Heart right ventricle (tissue), 16 donors: ENCODE results near the gene ANKRA2. TPM values are rescaled to one million over a fixed set of nuclear protein-coding genes. Genes with fewer than 3 reads are reported as not detected.
"Not testable (repeated sequence)": the region's sequence is repeated elsewhere in the genome, so short reads cannot be mapped to it uniquely, and the experiment has no call there.

Experiments used
- ATAC-seq, 8 donors: fragments of 200-7000 bp; cut with Tn5 transposase; one replicate each; pipeline ENCODE4 v1.9.1; 2020; ENCODE audit warnings: mild to moderate bottlenecking in 8 of 8, moderate library complexity in 8 of 8, moderate number of reproducible peaks in 1 of 8
- DNase-seq, 2 donors: peaks; one replicate each; pipeline ENCODE4 v3.0.0-alpha.2; 2020
- H3K27ac ChIP-seq, 10 donors: fragments of 200-600 bp; sonication (generic) in 2 of 10; one replicate each; pipeline versions ENCODE4 v1.5.0 to v1.8.0; 2020 to 2022; ENCODE audit warnings: mild to moderate bottlenecking in 3 of 10
- H3K27me3 ChIP-seq, 7 donors: fragments of 200-600 bp; one replicate each; pipeline ENCODE4 v1.8.0; 2021 to 2022; ENCODE audit warnings: mild to moderate bottlenecking in 2 of 7
- H3K36me3 ChIP-seq, 9 donors: fragments of 200-600 bp; sonication (generic) in 1 of 9; one replicate each; pipeline versions ENCODE4 v1.5.0 to v1.8.0; 2020 to 2022; ENCODE audit warnings: mild to moderate bottlenecking in 2 of 9
- H3K4me1 ChIP-seq, 9 donors: fragments of 200-600 bp; sonication (generic) in 1 of 9; one replicate each; pipeline versions ENCODE4 v1.5.0 to v1.8.0; 2020 to 2022; ENCODE audit warnings: mild to moderate bottlenecking in 4 of 9
- H3K4me3 ChIP-seq, 10 donors: fragments of 200-600 bp; sonication (generic) in 2 of 10; one replicate each; pipeline versions ENCODE4 v1.5.0 to v1.8.0; 2020 to 2022; ENCODE audit warnings: mild to moderate bottlenecking in 7 of 10, moderate library complexity in 2 of 10
- H3K9me3 ChIP-seq, 11 donors: fragments of 200-600 bp in 10 of 11; sonication (generic) in 2 of 11; one replicate each; pipeline versions ENCODE4 v1.5.0 to v1.8.0; 2013 to 2022; ENCODE audit warnings: mild to moderate bottlenecking in 2 of 11, control low read depth in 1 of 11, moderate library complexity in 1 of 11
- WGBS, 2 donors: extraction: QIAGEN DNeasy Blood & Tissue Kit; methylation state at CpG; one replicate each; pipeline ENCODE4 v1.1.7; 2013; ENCODE audit warnings: inconsistent platforms in 1 of 2; 5-methylcytosine and 5-hydroxymethylcytosine counted together
- intact Hi-C, 10 donors: fragments of 100-400 bp; cut with DNase I; formaldehyde crosslinking; loops; one replicate each; pipeline versions ENCODE4 v1.11.1 to v1.14.2; 2022
- polyA plus RNA-seq, 2 donors: library from polyadenylated mRNA; stranded (reverse); fragments of 200-250 nt; gene quantifications; one replicate each; pipeline ENCODE4 v1.2.3, GENCODE V29; 2013
- total RNA-seq, 10 donors: library from RNA; stranded (reverse); fragmentation: NEBNext Ultra II Directional in 3 of 10; extraction: Animal tissue kit (Norgen Biotek cat#: 25700) in 3 of 10; gene quantifications; one replicate each; pipeline versions ENCODE4 v1.2.1 to v1.2.4, GENCODE V29; 2021 to 2023
- TF ChIP-seq, protein P1 (sequence below), 9 donors: fragments of 200-600 bp; sonication (generic) in 2 of 9; IDR thresholded peaks; one replicate each; pipeline versions ENCODE4 v1.5.0 to v1.8.0; 2021 to 2022; ENCODE audit warnings: antibody characterized with exemption in 9 of 9, mild to moderate bottlenecking in 5 of 9, moderate library complexity in 1 of 9
- donor health status: Arrhythmogenic right ventricular cardiomyopathy.
- donor health status: ischemic (EF 13 %, LVEDD 7.1; RV severe dilation, severe dysfunction).
- donor health status: healthy with polysubstance abuse.
- donor health status: DM: no; HTN: yes; CAD: no.
- donor health status: DM: no; HTN: no; CAD: no.
- donor health status: ischemic (EF 25% LVEDD 6.9; RV normal size, moderate dysfunction).
- donor health status: ischemic (EF 25% LVEDD 5.7; RV mildly dilated, moderate dysfunction).
- donor health status: healthy.
- donor health status: DM: yes; HTN: yes; CAD: no.
- donor health status: Ischemic cardiomyopathy.
- donor health status: ischemic (EF 35%, LVEDD 5.7; RV mildly dilated, moderate dysfunction).
- donor health status: nonischemic (EF 11% LVEDD 7.7; RV severe dilation, severe dysfunction).
- donor health status: DM: yes; HTN: yes; CAD: no.
- donor health status: PGD.
- donor health status: ischemic (EF 29% LVEDD 5.4; RV normal size, mild dysfunction).
- donor health status: nonischemic (EF 23%, LVEDD 6.1; RV moderate dilation, normal function).

The ANKRA2 gene
- total and polyA plus RNA-seq, 12 donors = 6.0 to 23.4 (median 12.0) TPM

DNA sequence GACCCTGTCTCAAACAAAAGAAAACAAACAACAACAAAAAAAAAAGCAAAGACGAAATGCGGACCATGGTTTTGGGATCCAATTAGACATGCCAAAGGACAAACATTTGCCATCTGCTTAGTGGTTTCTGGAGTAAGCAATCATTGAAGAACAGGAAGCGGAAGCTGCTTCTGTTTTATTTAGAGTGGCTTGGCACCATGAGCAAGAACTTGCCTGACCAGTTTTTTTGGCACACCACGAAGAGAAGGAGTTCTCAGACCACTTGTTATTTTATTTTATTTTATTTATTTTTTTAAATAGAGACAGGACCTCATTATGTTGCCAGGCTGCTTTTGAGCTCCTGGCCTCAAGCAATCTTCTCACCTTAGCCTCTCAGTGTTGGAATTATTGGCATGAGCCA, 50.2 kb downstream of the ANKRA2 start:
- TF ChIP-seq, protein P1, sequence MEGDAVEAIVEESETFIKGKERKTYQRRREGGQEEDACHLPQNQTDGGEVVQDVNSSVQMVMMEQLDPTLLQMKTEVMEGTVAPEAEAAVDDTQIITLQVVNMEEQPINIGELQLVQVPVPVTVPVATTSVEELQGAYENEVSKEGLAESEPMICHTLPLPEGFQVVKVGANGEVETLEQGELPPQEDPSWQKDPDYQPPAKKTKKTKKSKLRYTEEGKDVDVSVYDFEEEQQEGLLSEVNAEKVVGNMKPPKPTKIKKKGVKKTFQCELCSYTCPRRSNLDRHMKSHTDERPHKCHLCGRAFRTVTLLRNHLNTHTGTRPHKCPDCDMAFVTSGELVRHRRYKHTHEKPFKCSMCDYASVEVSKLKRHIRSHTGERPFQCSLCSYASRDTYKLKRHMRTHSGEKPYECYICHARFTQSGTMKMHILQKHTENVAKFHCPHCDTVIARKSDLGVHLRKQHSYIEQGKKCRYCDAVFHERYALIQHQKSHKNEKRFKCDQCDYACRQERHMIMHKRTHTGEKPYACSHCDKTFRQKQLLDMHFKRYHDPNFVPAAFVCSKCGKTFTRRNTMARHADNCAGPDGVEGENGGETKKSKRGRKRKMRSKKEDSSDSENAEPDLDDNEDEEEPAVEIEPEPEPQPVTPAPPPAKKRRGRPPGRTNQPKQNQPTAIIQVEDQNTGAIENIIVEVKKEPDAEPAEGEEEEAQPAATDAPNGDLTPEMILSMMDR (IDR thresholded peaks at IDR 0.05) = no peak
- 64 to 71% methylated on average over 4 of the region's 4 CpGs for WGBS, 2 donors

DNA sequence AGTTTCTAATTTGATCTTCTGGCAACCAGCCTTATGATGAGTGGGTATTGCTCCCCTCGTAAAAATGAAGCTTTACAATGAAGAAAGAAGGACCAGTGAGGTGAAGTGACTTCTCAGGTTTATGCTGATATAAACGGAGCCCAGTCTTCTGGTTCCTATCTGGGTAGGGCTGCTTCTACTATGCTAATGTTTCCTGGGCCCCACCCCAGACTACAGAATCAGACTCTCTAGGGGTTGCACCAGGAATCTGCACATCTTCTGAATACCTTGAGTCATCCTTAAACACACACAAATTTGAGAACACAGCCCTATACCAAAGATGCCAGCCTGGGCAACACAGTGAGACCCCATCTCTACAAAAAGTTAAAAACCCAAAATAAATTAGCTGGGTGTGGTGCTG, 51.0 kb downstream of the ANKRA2 start:
- DNase-seq (no peak), ATAC-seq (no peak)
- H3K36me3 ChIP-seq = no peaks in the 10 kb centered on the region
- H3K4me3 ChIP-seq = no peak overlapping the region
- no peaks in the 10 kb centered on the region for H3K9me3 ChIP-seq
- H3K4me1 ChIP-seq = peaks cover 0 to 7% (median 0%) of the 10 kb centered on the region in 9 donors
- WGBS, 2 donors = 67 to 77% methylated on average over 2 of the region's 2 CpGs
- TF ChIP-seq, protein P1 (IDR thresholded peaks at IDR 0.05) = no peak
- H3K27ac ChIP-seq = no peak overlapping the region
- H3K27me3 ChIP-seq = no peaks in the 10 kb centered on the region
- intact Hi-C loops = no loop called here

More for the DNA sequence above, 50.2 kb downstream of the ANKRA2 start:
- Histone ChIP-seq H3K4me3 (no peak overlapping the region), H3K36me3 (no peaks in the 10 kb centered on the region), H3K27me3 (no peaks in the 10 kb centered on the region), H3K27ac (no peak overlapping the region), H3K9me3 (no peaks in the 10 kb centered on the region), H3K4me1 (peaks cover 0 to 7% (median 0%) of the 10 kb centered on the region in 9 donors)
- DNase-seq (no peak), ATAC-seq (no peak)
- intact Hi-C loops = no loop called here

DNA sequence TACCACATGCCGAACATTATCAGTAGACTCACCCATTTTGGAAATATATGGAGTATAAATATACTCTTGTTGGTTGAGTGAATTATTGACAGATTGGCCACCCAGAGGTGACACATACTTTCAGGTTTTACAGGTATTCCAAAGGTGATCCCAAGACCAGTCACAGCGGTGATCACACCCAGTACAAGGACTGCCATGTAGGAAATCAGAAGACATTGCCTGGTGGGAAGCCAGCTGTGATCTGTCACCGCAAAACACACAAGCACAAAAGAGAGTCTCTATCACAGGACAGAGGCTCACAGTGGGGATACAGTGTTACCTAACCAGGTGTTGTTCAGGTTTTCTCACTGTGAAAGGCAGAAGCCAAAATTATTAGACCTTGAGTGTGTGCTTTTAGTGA, 51.4 kb downstream of the ANKRA2 start:
- DNase-seq (no peak), ATAC-seq (no peak)
- no peaks in the 10 kb centered on the region for H3K27me3 ChIP-seq
- peaks cover 0 to 7% (median 0%) of the 10 kb centered on the region in 9 donors for H3K4me1 ChIP-seq
- no peak overlapping the region for H3K4me3 ChIP-seq
- H3K27ac ChIP-seq = no peak overlapping the region
- no peaks in the 10 kb centered on the region for H3K9me3 ChIP-seq
- 63 to 91% methylated on average over 3 of the region's 3 CpGs for WGBS, 2 donors
- TF ChIP-seq, protein P1 (IDR thresholded peaks at IDR 0.05) = no peak
- intact Hi-C loops = no loop called here
- H3K36me3 ChIP-seq = no peaks in the 10 kb centered on the region

DNA sequence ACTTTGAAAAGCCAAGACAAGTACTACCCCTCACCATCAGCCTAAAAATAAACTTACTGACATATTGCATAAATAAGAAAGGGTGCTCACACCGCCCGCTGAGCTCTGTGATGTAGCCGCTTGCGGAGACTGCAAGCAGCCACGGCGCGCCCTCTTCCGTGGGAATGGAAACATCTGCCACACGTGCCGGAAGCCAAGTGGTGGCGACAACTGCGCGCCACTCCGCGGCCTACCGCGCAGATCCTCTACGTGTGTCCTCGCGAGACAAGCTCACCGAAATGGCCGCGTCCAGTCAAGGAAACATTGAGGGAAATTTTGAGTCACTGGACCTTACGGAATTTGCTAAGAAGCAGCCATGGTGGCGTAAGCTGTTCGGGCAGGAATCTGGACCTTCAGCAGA, 56.9 kb downstream of the ANKRA2 start:
- H3K4me3 ChIP-seq, H3K27me3 ChIP-seq, H3K9me3 ChIP-seq, DNase-seq, H3K27ac ChIP-seq, intact Hi-C loops: not testable (repeated sequence)
- ATAC-seq = peak in 4 of 8 donors; percentile 48 to 73 (median 59)
- Histone ChIP-seq H3K36me3 (peaks cover 0 to 38% (median 22%) of the 10 kb centered on the region in 9 donors), H3K4me1 (peaks cover 0 to 13% (median 0%) of the 10 kb centered on the region in 9 donors)
- WGBS, 2 donors = 97 to 98% methylated on average over 26 of the region's 26 CpGs

DNA sequence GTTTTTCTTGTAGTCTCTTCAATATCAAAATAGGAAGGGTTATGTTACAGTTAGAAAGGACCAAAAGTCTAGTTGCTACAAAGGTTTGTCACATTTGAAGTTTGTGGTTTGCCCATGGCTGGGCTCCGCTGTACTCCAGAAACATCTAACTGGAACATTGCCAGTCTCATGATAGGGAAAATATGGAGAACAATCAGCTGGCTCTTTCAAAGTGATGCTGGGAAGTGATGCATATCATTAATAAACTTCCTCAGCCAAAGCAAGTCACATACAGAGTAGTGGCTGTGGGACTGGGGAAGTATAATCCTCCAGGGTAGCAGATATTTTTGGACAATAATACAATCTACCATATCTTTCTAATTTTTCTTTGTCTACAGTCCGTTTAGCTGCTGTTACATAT, 58.4 kb downstream of the ANKRA2 start:
- Histone ChIP-seq H3K9me3 (no peaks in the 10 kb centered on the region), H3K27me3 (no peaks in the 10 kb centered on the region), H3K36me3 (peaks cover 0 to 53% (median 37%) of the 10 kb centered on the region in 9 donors), H3K4me3 (no peak overlapping the region), H3K4me1 (peaks cover 0 to 16% (median 0%) of the 10 kb centered on the region in 9 donors), H3K27ac (no peak overlapping the region)
- 33 to 52% methylated on average over 2 of the region's 2 CpGs for WGBS, 2 donors
- ATAC-seq (no peak), DNase-seq (no peak)
- intact Hi-C loops = no loop called here
- TF ChIP-seq, protein P1 (IDR thresholded peaks at IDR 0.05) = no peak
